ENCODE data around the gene EIF2B1. TPM values are rescaled to one million over a fixed set of nuclear protein-coding genes. Genes with fewer than 3 reads are reported as not detected.

EIF2B1 gene
- total and polyA plus RNA-seq, 12 donors, result 36.2 to 171 (median 55.8) TPM

DNA sequence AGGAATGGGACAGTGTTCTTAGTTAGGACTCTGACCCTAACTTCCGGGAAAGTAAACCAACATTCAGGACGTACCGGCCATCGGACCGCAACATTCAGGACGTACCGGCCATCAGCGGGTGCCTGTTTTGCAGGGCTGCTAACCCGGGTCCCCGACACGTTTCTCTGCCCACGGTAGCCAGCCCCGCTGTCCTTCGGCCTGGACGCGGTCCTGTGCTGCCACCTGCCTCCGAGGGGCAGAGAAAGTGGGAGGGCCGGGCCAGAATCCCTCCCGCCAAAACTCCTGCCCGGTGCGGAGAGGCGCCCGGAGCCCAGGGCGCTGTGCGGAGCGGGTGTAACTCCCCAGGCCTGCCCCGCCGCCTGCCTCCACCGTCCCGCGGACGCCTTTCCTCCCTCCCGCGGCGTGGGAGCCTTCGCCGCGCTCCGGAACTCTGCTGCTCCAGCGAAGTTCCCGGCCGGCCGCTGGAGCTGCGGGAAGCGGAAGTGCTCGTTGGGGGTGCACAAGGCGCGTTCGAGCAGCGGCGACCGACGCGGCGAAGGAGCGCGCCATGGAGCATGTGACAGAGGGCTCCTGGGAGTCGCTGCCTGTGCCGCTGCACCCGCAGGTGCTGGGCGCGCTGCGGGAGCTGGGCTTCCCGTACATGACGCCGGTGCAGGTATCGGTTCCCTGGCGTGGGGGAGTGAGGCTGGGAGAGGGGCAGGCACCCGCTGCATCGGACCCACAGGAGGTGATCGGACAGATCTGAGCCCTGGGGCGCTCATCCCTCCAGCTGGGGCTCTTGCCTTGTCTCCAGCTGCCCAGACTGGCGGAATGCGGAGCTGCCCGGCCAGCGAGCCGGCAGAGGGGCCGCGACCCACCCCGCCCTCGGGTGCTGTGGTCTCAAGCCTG, 31.6 kb downstream of the EIF2B1 start, which contains the start of gene DDX55:
DDX55 (plus strand) TSS at position 498 of the 888 bp plus-strand sequence; CDS start at position 548, 50 bp downstream.
- TF ChIP-seq POLR2A (IDR thresholded peaks at IDR 0.05), result peak; percentile 20 to 75
- TF ChIP-seq, protein P1, sequence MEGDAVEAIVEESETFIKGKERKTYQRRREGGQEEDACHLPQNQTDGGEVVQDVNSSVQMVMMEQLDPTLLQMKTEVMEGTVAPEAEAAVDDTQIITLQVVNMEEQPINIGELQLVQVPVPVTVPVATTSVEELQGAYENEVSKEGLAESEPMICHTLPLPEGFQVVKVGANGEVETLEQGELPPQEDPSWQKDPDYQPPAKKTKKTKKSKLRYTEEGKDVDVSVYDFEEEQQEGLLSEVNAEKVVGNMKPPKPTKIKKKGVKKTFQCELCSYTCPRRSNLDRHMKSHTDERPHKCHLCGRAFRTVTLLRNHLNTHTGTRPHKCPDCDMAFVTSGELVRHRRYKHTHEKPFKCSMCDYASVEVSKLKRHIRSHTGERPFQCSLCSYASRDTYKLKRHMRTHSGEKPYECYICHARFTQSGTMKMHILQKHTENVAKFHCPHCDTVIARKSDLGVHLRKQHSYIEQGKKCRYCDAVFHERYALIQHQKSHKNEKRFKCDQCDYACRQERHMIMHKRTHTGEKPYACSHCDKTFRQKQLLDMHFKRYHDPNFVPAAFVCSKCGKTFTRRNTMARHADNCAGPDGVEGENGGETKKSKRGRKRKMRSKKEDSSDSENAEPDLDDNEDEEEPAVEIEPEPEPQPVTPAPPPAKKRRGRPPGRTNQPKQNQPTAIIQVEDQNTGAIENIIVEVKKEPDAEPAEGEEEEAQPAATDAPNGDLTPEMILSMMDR (IDR thresholded peaks at IDR 0.05), result peak in 5 of 6 experiments; percentile 37 to 75 (median 71)
- peak; percentile 80 to 89 (median 85) for DNase-seq
- 0 to 4% (median 0%) methylated on average over 10 to 81 of the region's 81 CpGs; no CpG with 5 or more reads in 1 of the 4 donors for WGBS, 4 donors
- Histone ChIP-seq H3K9me3 (replicated peaks in 1 of 3) (no peaks in the 10 kb centered on the region), H3K27me3 (no peaks in the 10 kb centered on the region), H3K4me3 (peak within 1 kb of the TSS; percentile 85 to 97 (median 92)), H3K36me3 (replicated peaks in 1 of 2) (peaks cover 0 to 49% of the 10 kb centered on the region in 2 donors), H3K27ac (peak within 1 kb of the TSS in 4 of 5 donors; percentile 68 to 96 (median 82)), H3K4me1 (replicated peaks in 1 of 2) (peaks cover 6 to 15% of the 10 kb centered on the region in 2 donors)
- intact Hi-C loops (cut with DNase I), result no loop called here

DNA sequence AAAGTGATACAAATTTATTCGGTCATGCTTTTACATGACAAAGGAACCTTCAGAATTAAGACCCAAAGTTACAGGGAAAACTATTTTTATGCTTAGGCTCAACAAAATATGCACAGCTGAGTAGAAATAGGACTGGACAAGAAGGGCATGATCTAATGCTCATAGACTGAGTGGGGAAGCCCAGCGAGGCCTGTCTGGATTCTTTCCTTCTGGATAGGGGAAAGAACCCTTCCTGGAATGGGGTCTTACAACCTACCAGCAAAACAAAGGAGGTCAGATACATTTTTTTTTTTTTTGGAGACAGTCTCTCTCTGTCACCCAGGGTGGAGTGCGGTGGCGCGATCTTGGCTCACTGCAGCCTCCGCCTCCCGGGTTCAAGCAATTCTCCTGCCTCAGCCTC, 33.8 kb downstream of the EIF2B1 start:
- 89 to 96% (median 95%) methylated on average over 7 of the region's 7 CpGs for WGBS, 4 donors
- Histone ChIP-seq H3K27me3 (no peaks in the 10 kb centered on the region), H3K4me1 (replicated peaks in 1 of 2) (peaks cover 11 to 29% of the 10 kb centered on the region in 2 donors), H3K9me3 (replicated peaks in 1 of 3) (no peaks in the 10 kb centered on the region), H3K4me3 (no peak overlapping the region), H3K27ac (no peak overlapping the region), H3K36me3 (replicated peaks in 1 of 2) (peaks cover 0 to 49% of the 10 kb centered on the region in 2 donors)
- no peak for DNase-seq
- TF ChIP-seq POLR2A (IDR thresholded peaks at IDR 0.05), result no peak
- intact Hi-C loops (cut with DNase I), result no loop called here

DNA sequence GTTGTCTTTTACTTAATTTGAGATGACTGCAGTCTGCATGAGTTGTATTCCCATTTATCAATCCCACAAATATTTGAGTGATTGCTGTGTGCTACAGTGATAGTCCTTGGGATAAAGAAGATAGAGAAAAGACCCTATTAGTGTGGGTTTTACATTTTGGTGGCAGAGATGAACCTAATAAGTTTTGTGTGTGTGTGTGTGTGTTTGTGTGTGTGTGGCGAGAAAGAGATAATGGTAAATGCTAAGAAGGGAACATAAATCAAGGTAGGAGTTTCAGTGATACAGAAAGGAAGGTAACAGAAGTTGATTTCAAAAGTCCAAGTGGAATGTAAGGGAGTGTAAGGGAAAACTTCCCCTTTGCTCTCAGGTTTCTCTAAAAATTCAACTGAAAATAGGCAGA, 34.2 kb downstream of the EIF2B1 start:
- Histone ChIP-seq H3K27ac (no peak overlapping the region), H3K9me3 (replicated peaks in 1 of 3) (no peaks in the 10 kb centered on the region), H3K27me3 (no peaks in the 10 kb centered on the region), H3K4me3 (no peak overlapping the region), H3K36me3 (replicated peaks in 1 of 2) (peaks cover 0 to 50% of the 10 kb centered on the region in 2 donors), H3K4me1 (replicated peaks in 1 of 2) (peaks cover 11 to 29% of the 10 kb centered on the region in 2 donors)
- whole genome bisulfite sequencing, 4 donors, result 91 to 100% (median 94%) methylated on average over 1 of the region's 1 CpG
- TF ChIP-seq, protein P1 (IDR thresholded peaks at IDR 0.05), result no peak
- no peak for TF ChIP-seq POLR2A (IDR thresholded peaks at IDR 0.05)
- intact Hi-C loops (cut with DNase I), result no loop called here
- no peak for DNase-seq

DNA sequence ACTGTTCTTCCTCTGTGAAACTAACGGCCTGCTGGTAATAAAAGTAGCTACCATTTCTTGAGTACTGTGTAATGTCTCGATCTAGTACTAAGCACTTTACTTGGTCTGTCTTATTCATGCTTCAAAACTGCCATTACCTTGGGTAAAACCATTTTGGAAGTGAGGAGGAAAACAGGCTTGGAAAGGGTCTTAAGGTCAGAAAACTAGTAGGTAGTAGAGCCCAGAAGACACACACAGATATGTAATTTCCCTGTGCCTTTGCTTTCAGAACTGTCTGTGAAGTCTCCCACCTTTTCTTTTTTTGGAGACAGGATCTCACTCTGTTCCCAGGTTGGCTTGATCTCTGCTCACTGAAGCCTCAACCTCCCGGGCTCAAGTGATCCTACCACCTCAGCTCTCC, 35.0 kb downstream of the EIF2B1 start:
- 84 to 92% (median 85%) methylated on average over 3 of the region's 3 CpGs for WGBS, 4 donors
- no peaks in the 10 kb centered on the region for H3K27me3 ChIP-seq
- H3K36me3 ChIP-seq (replicated peaks in 1 of 2), result peaks cover 0 to 54% of the 10 kb centered on the region in 2 donors
- TF ChIP-seq POLR2A (IDR thresholded peaks at IDR 0.05), result no peak
- TF ChIP-seq, protein P1 (IDR thresholded peaks at IDR 0.05), result no peak
- H3K27ac ChIP-seq, result no peak overlapping the region
- intact Hi-C loops (cut with DNase I), result no loop called here
- H3K9me3 ChIP-seq (replicated peaks in 1 of 3), result no peaks in the 10 kb centered on the region
- no peak overlapping the region for H3K4me3 ChIP-seq
- peaks cover 11 to 29% of the 10 kb centered on the region in 2 donors for H3K4me1 ChIP-seq (replicated peaks in 1 of 2)
- DNase-seq, result no peak
